SK-N-SH (cell line): ENCODE results near the gene PLB1. TPM values are rescaled to one million over a fixed set of nuclear protein-coding genes. Genes with fewer than 3 reads are reported as not detected.

ENCODE experiments used
- CTCF ChIA-PET: fragments of 300-600, 350-600 bp; formaldehyde crosslinking; extraction: SDS; loops from one replicate; lab custom pipeline; 2021; lab: Yijun Ruan, JAX
- POLR2A ChIA-PET: fragments of 350-600 bp; sonication (Branson Sonifier 250); formaldehyde crosslinking; extraction: SDS; loops from one replicate; lab custom pipeline; 2020; ENCODE audit warnings: antibody characterized with exemption, inconsistent platforms; lab: Yijun Ruan, JAX
- DNase-seq: peaks from one replicate; pipeline ENCODE4 v3.0.0; 2012
- H2AFZ ChIP-seq: fragments of 200-600 bp; sonication (generic); 2 replicates; pipeline ENCODE4 v1.8.1; 2016; ENCODE audit warnings: antibody characterized with exemption, mild to moderate bottlenecking, low read depth
- H3F3A ChIP-seq: fragments of 200-600 bp; sonication (generic); replicated peaks from 2 replicates; pipeline ENCODE3; 2016; ENCODE audit warnings: antibody characterized with exemption, mild to moderate bottlenecking; ENCODE audit not compliant: insufficient read depth
- H3K27ac ChIP-seq, 2 experiments: fragments of 200-500 bp in 1 of 2; fragments of 200-600 bp in 1 of 2; sonication (Bioruptor generic) in 1 of 2; sonication (generic), shearing (Covaris generic) in 1 of 2; 2 replicates each; pipeline versions ENCODE4 v1.5.1 to v1.6.1; 2014 to 2016; ENCODE audit warnings: low read depth in 2 of 2, inconsistent platforms in 1 of 2, low read length in 1 of 2, mild to moderate bottlenecking in 1 of 2, mixed read lengths in 1 of 2
- H3K27me3 ChIP-seq: fragments of 200-600 bp; sonication (generic), shearing (Covaris generic); 2 replicates; pipeline ENCODE4 v1.6.1; 2016; ENCODE audit warnings: mixed run types; ENCODE audit not compliant: insufficient read depth
- H3K36me3 ChIP-seq, 2 experiments: fragments of 200-500 bp in 1 of 2; fragments of 200-600 bp in 1 of 2; sonication (Bioruptor generic) in 1 of 2; sonication (generic) in 1 of 2; replicated peaks in 1 of 2; 2 replicates each; pipeline versions ENCODE3 to v1.5.1; 2014 to 2016; ENCODE audit warnings: low read length in 1 of 2, mild to moderate bottlenecking in 1 of 2; ENCODE audit not compliant: insufficient read depth in 2 of 2, control insufficient read depth in 1 of 2
- H3K4me1 ChIP-seq, 2 experiments: fragments of 200-500 bp in 1 of 2; fragments of 200-600 bp in 1 of 2; sonication (Bioruptor generic) in 1 of 2; sonication (generic), shearing (Covaris generic) in 1 of 2; 2 replicates each; pipeline versions ENCODE4 v1.5.1 to v1.6.1; 2014 to 2016; ENCODE audit warnings: low read depth in 1 of 2, low read length in 1 of 2, mixed run types in 1 of 2; ENCODE audit not compliant: insufficient read depth in 2 of 2, control insufficient read depth in 1 of 2
- H3K4me2 ChIP-seq: fragments of 200-600 bp; sonication (generic), shearing (Covaris generic); 2 replicates; pipeline ENCODE4 v1.6.1; 2017; ENCODE audit warnings: mixed run types
- H3K4me3 ChIP-seq, 2 experiments: fragments of 200-500 bp in 1 of 2; fragments of 200-600 bp in 1 of 2; sonication (Bioruptor generic) in 1 of 2; sonication (generic), shearing (Covaris generic) in 1 of 2; 2 replicates each; pipeline versions ENCODE4 v1.5.1 to v1.8.1; 2014 to 2016; ENCODE audit warnings: low read depth in 2 of 2, inconsistent platforms in 1 of 2, low read length in 1 of 2, mild to moderate bottlenecking in 1 of 2, mixed read lengths in 1 of 2, moderate library complexity in 1 of 2
- H3K79me2 ChIP-seq: fragments of 200-600 bp; sonication (generic); 2 replicates; pipeline ENCODE4 v1.8.1; 2017; ENCODE audit warnings: mild to moderate bottlenecking; ENCODE audit not compliant: insufficient read depth
- H3K9ac ChIP-seq: fragments of 200-600 bp; sonication (generic); 2 replicates; pipeline ENCODE4 v1.6.1; 2017; ENCODE audit warnings: mixed run types
- H3K9me2 ChIP-seq: fragments of 200-600 bp; sonication (generic); 2 replicates; pipeline ENCODE4 v1.6.1; 2017; ENCODE audit warnings: mixed run types
- H3K9me3 ChIP-seq: fragments of 200-600 bp; sonication (generic); 2 replicates; pipeline ENCODE4 v1.6.1; 2017; ENCODE audit warnings: mixed run types, mild to moderate bottlenecking, moderate library complexity
- H4K20me1 ChIP-seq: fragments of 200-600 bp; sonication (generic); 2 replicates; pipeline ENCODE4 v1.6.1; 2017; ENCODE audit warnings: mild to moderate bottlenecking, mixed run types; ENCODE audit not compliant: insufficient read depth
- CHD2 ChIP-seq: fragments of 150-350 bp; IDR thresholded peaks from 2 replicates; pipeline ENCODE4 v1.6.1; 2018; ENCODE audit warnings: low read length; ENCODE audit not compliant: partially characterized antibody
- ELF1 ChIP-seq: IDR thresholded peaks from 2 replicates; pipeline ENCODE4 v1.4.0; 2012
- EP300 ChIP-seq, 2 experiments: IDR thresholded peaks; 2 replicates each; pipeline versions ENCODE4 v1.4.0 to v1.6.1; 2012; ENCODE audit warnings: borderline replicate concordance in 1 of 2, low read depth in 1 of 2, low read length in 1 of 2
- GABPA ChIP-seq: IDR thresholded peaks from 2 replicates; pipeline ENCODE4 v1.4.0; 2012; ENCODE audit warnings: low read depth, mild to moderate bottlenecking
- MXI1 ChIP-seq: IDR thresholded peaks from 2 replicates; pipeline ENCODE4 v1.6.1; 2012; ENCODE audit warnings: mild to moderate bottlenecking, low read depth, low read length, improper control_type of control experiment
- NFIC ChIP-seq: IDR thresholded peaks from 2 replicates; pipeline ENCODE4 v1.4.0; 2012; ENCODE audit warnings: borderline replicate concordance
- POLR2AphosphoS5 ChIP-seq: IDR thresholded peaks from 2 replicates; pipeline ENCODE4 v1.6.1; 2012; ENCODE audit warnings: low read depth, low read length
- RAD21 ChIP-seq: IDR thresholded peaks from 2 replicates; pipeline ENCODE4 v1.6.1; 2012; ENCODE audit warnings: mild to moderate bottlenecking, low read length
- RCOR1 ChIP-seq: fragments of 150-350 bp; IDR thresholded peaks from 2 replicates; pipeline ENCODE4 v1.6.1; 2017; ENCODE audit warnings: antibody characterized with exemption, low read length
- SIN3A ChIP-seq: IDR thresholded peaks from 2 replicates; pipeline ENCODE4 v1.6.1; 2012; ENCODE audit warnings: low read depth, mild to moderate bottlenecking, low read length, moderate library complexity, borderline replicate concordance
- TAF1 ChIP-seq: IDR thresholded peaks from 2 replicates; pipeline ENCODE4 v1.6.1; 2012; ENCODE audit warnings: low read depth, mild to moderate bottlenecking, low read length, moderate library complexity, borderline replicate concordance
- TCF12 ChIP-seq: IDR thresholded peaks from 2 replicates; pipeline ENCODE4 v1.4.0; 2012
- WGBS: methylation state at CpG from one replicate; pipeline ENCODE4 v1.1.6; 2017; ENCODE audit warnings: low lambda C conversion rate; 5-methylcytosine and 5-hydroxymethylcytosine counted together
- polyA plus RNA-seq, 3 experiments: library from polyadenylated mRNA; depleted of rRNA; stranded (reverse); fragments of >200 nt; gene quantifications; 2 replicates each; pipeline ENCODE4 v1.2.3, GENCODE V29; 2012
- TF ChIP-seq, protein P1 (sequence below): fragments of 150-350 bp; IDR thresholded peaks from 2 replicates; pipeline ENCODE4 v1.6.1; 2016; ENCODE audit warnings: mild to moderate bottlenecking, low read depth, low read length
- TF ChIP-seq, protein P2 (sequence below): IDR thresholded peaks from 2 replicates; pipeline ENCODE4 v1.4.0; 2012; ENCODE audit warnings: low read depth
- TF ChIP-seq, protein P3 (sequence below): fragments of 200-600 bp; sonication (generic); IDR thresholded peaks from 2 replicates; pipeline ENCODE4 v1.6.1; 2017; ENCODE audit warnings: antibody characterized with exemption, mild to moderate bottlenecking, moderate library complexity
- TF ChIP-seq, protein P4 (sequence below): IDR thresholded peaks from 2 replicates; pipeline ENCODE4 v1.4.0; 2012; ENCODE audit warnings: low read depth, borderline replicate concordance
- TF ChIP-seq, protein P5 (sequence below): IDR thresholded peaks from 2 replicates; pipeline ENCODE4 v1.4.0; 2012; ENCODE audit warnings: low read depth, borderline replicate concordance

The PLB1 gene
- polyA plus RNA-seq, 1 of the 3 experiments (the other 2 are of a cell fraction), result 0.10 TPM

DNA sequence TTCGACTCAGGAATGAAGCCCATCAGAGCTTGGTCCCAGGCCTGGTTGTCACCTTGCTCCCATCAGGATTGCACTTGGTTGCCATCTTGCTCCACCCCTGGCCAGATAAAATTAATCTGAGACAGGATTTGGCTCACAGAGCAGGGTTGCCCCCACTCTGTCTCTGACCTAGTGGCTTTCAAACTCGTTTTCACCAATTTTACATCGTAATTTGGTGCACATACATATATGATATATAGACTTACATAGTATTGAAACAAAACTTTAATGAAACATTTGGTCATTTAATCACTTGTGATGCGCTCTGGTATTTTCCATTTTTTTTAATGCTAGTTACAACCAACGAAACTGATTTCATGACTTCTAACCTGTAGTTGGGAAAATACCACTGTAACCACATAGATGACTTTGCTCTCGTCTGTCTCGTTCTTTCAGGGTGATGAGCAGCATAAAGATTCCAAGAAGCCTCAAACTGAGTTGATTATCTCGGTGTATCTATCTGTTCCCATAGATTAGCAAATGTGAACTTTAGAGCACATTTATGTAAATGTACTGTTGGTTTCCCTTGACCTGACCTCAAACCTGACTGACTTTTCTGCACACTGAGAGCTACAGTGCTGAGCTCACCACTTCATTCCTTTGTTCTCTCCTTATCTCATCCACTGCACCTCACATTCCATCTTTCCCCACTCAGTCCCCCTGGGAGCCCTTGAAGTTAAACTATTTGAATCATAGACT is 30.5 kb upstream of the PLB1 start:
- Histone ChIP-seq H2AFZ (no peak overlapping the region), H3K4me3 (no peak overlapping the region), H3K9ac (no peak overlapping the region), H3K36me3 (no peaks in the 10 kb centered on the region), H3K4me1 (no peaks in the 10 kb centered on the region), H3K9me3 (peaks cover 10% of the 10 kb centered on the region; the same call in 1 of the 2 replicates), H3K27me3 (peaks cover 6% of the 10 kb centered on the region; the same call in 1 of the 2 replicates), H3K79me2 (no peaks in the 10 kb centered on the region), H3K4me2 (no peak overlapping the region), H3K9me2 (no peaks in the 10 kb centered on the region), H4K20me1 (no peaks in the 10 kb centered on the region), H3F3A (no peaks in the 10 kb centered on the region), H3K27ac (no peak overlapping the region)
- TF ChIP-seq, protein P1, sequence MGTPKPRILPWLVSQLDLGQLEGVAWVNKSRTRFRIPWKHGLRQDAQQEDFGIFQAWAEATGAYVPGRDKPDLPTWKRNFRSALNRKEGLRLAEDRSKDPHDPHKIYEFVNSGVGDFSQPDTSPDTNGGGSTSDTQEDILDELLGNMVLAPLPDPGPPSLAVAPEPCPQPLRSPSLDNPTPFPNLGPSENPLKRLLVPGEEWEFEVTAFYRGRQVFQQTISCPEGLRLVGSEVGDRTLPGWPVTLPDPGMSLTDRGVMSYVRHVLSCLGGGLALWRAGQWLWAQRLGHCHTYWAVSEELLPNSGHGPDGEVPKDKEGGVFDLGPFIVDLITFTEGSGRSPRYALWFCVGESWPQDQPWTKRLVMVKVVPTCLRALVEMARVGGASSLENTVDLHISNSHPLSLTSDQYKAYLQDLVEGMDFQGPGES, result no peak
- TF ChIP-seq, protein P2, sequence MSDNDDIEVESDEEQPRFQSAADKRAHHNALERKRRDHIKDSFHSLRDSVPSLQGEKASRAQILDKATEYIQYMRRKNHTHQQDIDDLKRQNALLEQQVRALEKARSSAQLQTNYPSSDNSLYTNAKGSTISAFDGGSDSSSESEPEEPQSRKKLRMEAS, result no peak
- TF ChIP-seq SIN3A (no peak), EP300 (IDR thresholded peaks at IDR 0.05; ENCODE audit: borderline replicate concordance in 1 of 2, low read depth in 1 of 2, low read length in 1 of 2) (no peak), RAD21 (no peak), TCF12 (no peak), NFIC (no peak), GABPA (no peak), CHD2 (no peak), RCOR1 (no peak), TAF1 (no peak), MXI1 (no peak), ELF1 (no peak), POLR2AphosphoS5 (no peak)
- TF ChIP-seq, protein P3, sequence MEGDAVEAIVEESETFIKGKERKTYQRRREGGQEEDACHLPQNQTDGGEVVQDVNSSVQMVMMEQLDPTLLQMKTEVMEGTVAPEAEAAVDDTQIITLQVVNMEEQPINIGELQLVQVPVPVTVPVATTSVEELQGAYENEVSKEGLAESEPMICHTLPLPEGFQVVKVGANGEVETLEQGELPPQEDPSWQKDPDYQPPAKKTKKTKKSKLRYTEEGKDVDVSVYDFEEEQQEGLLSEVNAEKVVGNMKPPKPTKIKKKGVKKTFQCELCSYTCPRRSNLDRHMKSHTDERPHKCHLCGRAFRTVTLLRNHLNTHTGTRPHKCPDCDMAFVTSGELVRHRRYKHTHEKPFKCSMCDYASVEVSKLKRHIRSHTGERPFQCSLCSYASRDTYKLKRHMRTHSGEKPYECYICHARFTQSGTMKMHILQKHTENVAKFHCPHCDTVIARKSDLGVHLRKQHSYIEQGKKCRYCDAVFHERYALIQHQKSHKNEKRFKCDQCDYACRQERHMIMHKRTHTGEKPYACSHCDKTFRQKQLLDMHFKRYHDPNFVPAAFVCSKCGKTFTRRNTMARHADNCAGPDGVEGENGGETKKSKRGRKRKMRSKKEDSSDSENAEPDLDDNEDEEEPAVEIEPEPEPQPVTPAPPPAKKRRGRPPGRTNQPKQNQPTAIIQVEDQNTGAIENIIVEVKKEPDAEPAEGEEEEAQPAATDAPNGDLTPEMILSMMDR, result no peak
- TF ChIP-seq, protein P4, sequence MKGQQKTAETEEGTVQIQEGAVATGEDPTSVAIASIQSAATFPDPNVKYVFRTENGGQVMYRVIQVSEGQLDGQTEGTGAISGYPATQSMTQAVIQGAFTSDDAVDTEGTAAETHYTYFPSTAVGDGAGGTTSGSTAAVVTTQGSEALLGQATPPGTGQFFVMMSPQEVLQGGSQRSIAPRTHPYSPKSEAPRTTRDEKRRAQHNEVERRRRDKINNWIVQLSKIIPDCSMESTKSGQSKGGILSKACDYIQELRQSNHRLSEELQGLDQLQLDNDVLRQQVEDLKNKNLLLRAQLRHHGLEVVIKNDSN, result no peak
- TF ChIP-seq, protein P5, sequence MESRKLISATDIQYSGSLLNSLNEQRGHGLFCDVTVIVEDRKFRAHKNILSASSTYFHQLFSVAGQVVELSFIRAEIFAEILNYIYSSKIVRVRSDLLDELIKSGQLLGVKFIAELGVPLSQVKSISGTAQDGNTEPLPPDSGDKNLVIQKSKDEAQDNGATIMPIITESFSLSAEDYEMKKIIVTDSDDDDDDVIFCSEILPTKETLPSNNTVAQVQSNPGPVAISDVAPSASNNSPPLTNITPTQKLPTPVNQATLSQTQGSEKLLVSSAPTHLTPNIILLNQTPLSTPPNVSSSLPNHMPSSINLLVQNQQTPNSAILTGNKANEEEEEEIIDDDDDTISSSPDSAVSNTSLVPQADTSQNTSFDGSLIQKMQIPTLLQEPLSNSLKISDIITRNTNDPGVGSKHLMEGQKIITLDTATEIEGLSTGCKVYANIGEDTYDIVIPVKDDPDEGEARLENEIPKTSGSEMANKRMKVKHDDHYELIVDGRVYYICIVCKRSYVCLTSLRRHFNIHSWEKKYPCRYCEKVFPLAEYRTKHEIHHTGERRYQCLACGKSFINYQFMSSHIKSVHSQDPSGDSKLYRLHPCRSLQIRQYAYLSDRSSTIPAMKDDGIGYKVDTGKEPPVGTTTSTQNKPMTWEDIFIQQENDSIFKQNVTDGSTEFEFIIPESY, result no peak
- ChIA-PET POLR2A (no interaction called here), CTCF (interaction anchor here (1.8 kb wide), 1 partner anchor 13 kb away, joined by 6 read pairs; no protein-coding TSS in a partner anchor)
- WGBS, result 54% methylated on average over 8 of the region's 8 CpGs
- DNase-seq, result no peak
